Stimulated activated naive CD4-positive, alpha-beta T cell (primary cell): Measurements from ENCODE around the gene MX2.
"Not testable (repeated sequence)": the region's sequence is repeated elsewhere in the genome, so short reads cannot be mapped to it uniquely, and the experiment has no call there.

Source experiments
- DNase-seq, 6 experiments: peaks; one replicate each; lab custom pipeline; 2025; lab: John Stamatoyannopoulos, UW

MX2 gene

GRCh38 chr21:41361786-41362604, at the start of gene MX2:
Gene MX2, plus strand, starts transcription at chr21:41362027. Its CDS starts 14,880 bp downstream, at chr21:41376907.
- DNase-seq = peak; percentile 82 to 95 (median 91)

- DNase-seq = not testable (repeated sequence)
Measured at GRCh38 chr21:41313285-41314164, 48.3 kb upstream of the MX2 start.

- DNase-seq = no peak
Measured at GRCh38 chr21:41315726-41316125, 46.1 kb upstream of the MX2 start.

- no peak for DNase-seq
Measured at GRCh38 chr21:41316200-41317062, 45.4 kb upstream of the MX2 start, which contains the start of gene FAM3B. Gene FAM3B, plus strand, starts transcription at chr21:41316801. Its CDS starts 79 bp downstream, at chr21:41316880.

- DNase-seq = no peak
Measured at GRCh38 chr21:41317063-41317392, 44.8 kb upstream of the MX2 start.

GRCh38 chr21:41317458-41317857, 44.4 kb upstream of the MX2 start:
- no peak for DNase-seq

GRCh38 chr21:41318218-41318617, 43.6 kb upstream of the MX2 start:
- no peak for DNase-seq

GRCh38 chr21:41319273-41319672, 42.6 kb upstream of the MX2 start:
- no peak for DNase-seq

GRCh38 chr21:41321211-41321907, 40.5 kb upstream of the MX2 start:
- DNase-seq = peak in 2 of 6 experiments; percentile 7 to 36

GRCh38 chr21:41321908-41322495, 39.8 kb upstream of the MX2 start:
- DNase-seq = no peak

GRCh38 chr21:41322496-41323382, 39.1 kb upstream of the MX2 start:
- DNase-seq = no peak

- DNase-seq = no peak
Measured at GRCh38 chr21:41325138-41325912, 36.5 kb upstream of the MX2 start.

GRCh38 chr21:41326414-41327080, 35.3 kb upstream of the MX2 start:
- no peak for DNase-seq

- DNase-seq = no peak
Measured at GRCh38 chr21:41327753-41328152, 34.1 kb upstream of the MX2 start.

- DNase-seq = no peak
Measured at GRCh38 chr21:41328660-41329607, 32.9 kb upstream of the MX2 start.

GRCh38 chr21:41333752-41334151, 28.1 kb upstream of the MX2 start:
- DNase-seq = no peak

- DNase-seq = no peak
Measured at GRCh38 chr21:41337515-41337914, 24.3 kb upstream of the MX2 start.
